HepG2 (cell line): ENCODE results near the gene MGAT5. TPM values are rescaled to one million over a fixed set of nuclear protein-coding genes. Genes with fewer than 3 reads are reported as not detected.

ENCODE experiments used
- ATAC-seq: fragments of 200-7000 bp; cut with Tn5 transposase; 3 replicates; pipeline ENCODE4 v1.9.1; 2020; ENCODE audit warnings: mild to moderate bottlenecking, moderate library complexity
- BruUV-seq: library from RNA; stranded (reverse); fragments of 400-500 nt; replicated peaks from 2 replicates; lab custom pipeline; 2021; lab: Mats Ljungman, UMichigan
- CTCF ChIA-PET: fragments of 300-600 bp; formaldehyde crosslinking; extraction: SDS; loops from one replicate; lab custom pipeline; 2021; ENCODE audit warnings: low total read pairs, inconsistent platforms, low intra/inter-chr PET ratio; lab: Yijun Ruan, JAX
- POLR2A ChIA-PET: fragments of 350-600 bp; sonication (Branson Sonifier 250); formaldehyde crosslinking; loops from one replicate; lab custom pipeline; 2020; ENCODE audit warnings: antibody characterized with exemption, inconsistent platforms; lab: Yijun Ruan, JAX
- DNase-seq: peaks from one replicate; pipeline ENCODE4 v3.0.0-alpha.2; 2015; ENCODE audit warnings: low spot score
- FAIRE-seq: peaks from 3 replicates; lab custom pipeline; 2011; peaks lifted over from hg19 to GRCh38; lab: Jason Lieb, UNC
- H2AFZ ChIP-seq: one replicate; pipeline ENCODE4 v1.6.1; 2011; ENCODE audit warnings: low read length, inconsistent platforms
- H3K27ac ChIP-seq: fragments of 300-600 bp; 3 replicates; pipeline ENCODE4 v1.8.0; 2011; ENCODE audit warnings: mixed run types, mild to moderate bottlenecking, mixed read lengths, low read length, inconsistent platforms; ENCODE audit not compliant: insufficient read depth; ENCODE audit errors: extremely low read length
- H3K27me3 ChIP-seq, 2 experiments: fragments of 200-600 bp in 1 of 2; 2 replicates in 1 of 2; 3 replicates in 1 of 2; pipeline versions ENCODE4 v1.6.0 to v1.8.0; 2011; ENCODE audit warnings: low read length in 2 of 2, mild to moderate bottlenecking in 2 of 2, moderate library complexity in 2 of 2, inconsistent platforms in 1 of 2; ENCODE audit not compliant: insufficient read depth in 2 of 2, control insufficient read depth in 1 of 2
- H3K36me3 ChIP-seq, 2 experiments: fragments of 200-600 bp in 1 of 2; replicated peaks in 1 of 2; 2 replicates in 1 of 2; 3 replicates in 1 of 2; pipeline versions ENCODE4 v1.5.1 to v1.8.0; 2011; ENCODE audit warnings: low read length in 2 of 2, inconsistent platforms in 1 of 2; ENCODE audit not compliant: insufficient read depth in 2 of 2, control insufficient read depth in 1 of 2
- H3K4me1 ChIP-seq: 2 replicates; pipeline ENCODE4 v1.5.1; 2012; ENCODE audit warnings: low read length, inconsistent platforms; ENCODE audit not compliant: insufficient read depth
- H3K4me2 ChIP-seq: 2 replicates; pipeline ENCODE4 v1.6.0; 2011; ENCODE audit warnings: low read depth, low read length, inconsistent platforms
- H3K4me3 ChIP-seq, 3 experiments: fragments of 200-600 bp in 1 of 3; sonication (generic), shearing (Covaris generic) in 1 of 3; replicated peaks in 1 of 3; 2 replicates each; pipeline ENCODE4 v1.5.1; 2011 to 2016; ENCODE audit warnings: low read length in 3 of 3, inconsistent platforms in 2 of 3, low read depth in 2 of 3, mild to moderate bottlenecking in 2 of 3, control low read depth in 1 of 3, mixed read lengths in 1 of 3; ENCODE audit not compliant: insufficient read depth in 1 of 3
- H3K79me2 ChIP-seq: one replicate; pipeline ENCODE4 v1.6.1; 2011; ENCODE audit warnings: low read length, inconsistent platforms; ENCODE audit not compliant: insufficient read depth
- H3K9ac ChIP-seq: 2 replicates; pipeline ENCODE4 v1.6.0; 2011; ENCODE audit warnings: mild to moderate bottlenecking, low read depth, low read length, inconsistent platforms; ENCODE audit not compliant: insufficient read depth
- H3K9me3 ChIP-seq: 2 replicates; pipeline ENCODE4 v1.5.1; 2012; ENCODE audit warnings: mild to moderate bottlenecking, low read length
- H4K20me1 ChIP-seq: 2 replicates; pipeline ENCODE4 v1.6.0; 2011; ENCODE audit warnings: inconsistent platforms, mild to moderate bottlenecking, low read length, moderate library complexity; ENCODE audit not compliant: insufficient read depth
- ARID4A ChIP-seq: sonication (generic); formaldehyde crosslinking; IDR thresholded peaks from 2 replicates; pipeline ENCODE4 v1.5.0; 2020; ENCODE audit warnings: mild to moderate bottlenecking, missing genetic modification reagents, borderline replicate concordance
- ARNT ChIP-seq: fragments of 450-650 bp; IDR thresholded peaks from 2 replicates; pipeline ENCODE4 v1.6.1; 2017
- ATF4 ChIP-seq, 2 experiments: fragments of 450-650 bp in 1 of 2; sonication (generic) in 1 of 2; formaldehyde crosslinking; IDR thresholded peaks; 2 replicates each; pipeline versions ENCODE4 v1.5.0 to v1.8.0; 2020 to 2022; ENCODE audit warnings: mild to moderate bottlenecking in 1 of 2, missing genetic modification reagents in 1 of 2
- CBX2 ChIP-seq, 2 experiments: fragments of 200-600 bp in 1 of 2; sonication (generic); formaldehyde crosslinking in 1 of 2; IDR thresholded peaks; 2 replicates each; pipeline versions ENCODE4 v1.7.0 to v1.8.1; 2018 to 2022; ENCODE audit warnings: low read depth in 2 of 2, low read length in 1 of 2, mild to moderate bottlenecking in 1 of 2, missing genetic modification reagents in 1 of 2
- IRF1 ChIP-seq: sonication (generic); formaldehyde crosslinking; IDR thresholded peaks from 2 replicates; pipeline ENCODE4 v1.4.0; 2020; ENCODE audit warnings: low read depth, mild to moderate bottlenecking, missing genetic modification reagents
- KDM5A ChIP-seq: fragments of 200-600 bp; sonication (generic); IDR thresholded peaks from 2 replicates; pipeline ENCODE4 v1.7.0; 2018; ENCODE audit warnings: antibody characterized with exemption, mild to moderate bottlenecking, low read length, borderline replicate concordance
- KLF16 ChIP-seq, 2 experiments: sonication (generic) in 1 of 2; formaldehyde crosslinking in 1 of 2; IDR thresholded peaks; 2 replicates each; pipeline versions ENCODE4 v1.6.1 to v1.8.0; 2016 to 2023; ENCODE audit warnings: missing genetic modification reagents in 2 of 2, missing compliant biosample characterization in 1 of 2
- MTF2 ChIP-seq: sonication (generic); formaldehyde crosslinking; IDR thresholded peaks from 2 replicates; pipeline ENCODE4 v1.5.0; 2020; ENCODE audit warnings: missing genetic modification reagents, borderline replicate concordance
- NCOA5 ChIP-seq: sonication (generic); formaldehyde crosslinking; IDR thresholded peaks from 2 replicates; pipeline ENCODE4 v1.4.0; 2020; ENCODE audit warnings: missing genetic modification reagents
- PAWR ChIP-seq: sonication (generic); formaldehyde crosslinking; IDR thresholded peaks from 2 replicates; pipeline ENCODE4 v1.4.0; 2020; ENCODE audit warnings: missing genetic modification reagents, mild to moderate bottlenecking, borderline replicate concordance
- REXO4 ChIP-seq: sonication (generic); formaldehyde crosslinking; IDR thresholded peaks from 2 replicates; pipeline ENCODE4 v1.8.0; 2022; ENCODE audit warnings: missing genetic modification reagents, mild to moderate bottlenecking, borderline replicate concordance
- SATB2 ChIP-seq: sonication (generic); formaldehyde crosslinking; IDR thresholded peaks from 2 replicates; pipeline ENCODE4 v1.5.0; 2020; ENCODE audit warnings: missing genetic modification reagents
- ZIK1 ChIP-seq: sonication (generic); formaldehyde crosslinking; IDR thresholded peaks from 2 replicates; pipeline ENCODE4 v1.5.0; 2020; ENCODE audit warnings: mild to moderate bottlenecking, low read depth, missing genetic modification reagents, borderline replicate concordance
- ZNF264 ChIP-seq: sonication (generic); formaldehyde crosslinking; IDR thresholded peaks from 2 replicates; pipeline ENCODE4 v1.4.0; 2020; ENCODE audit warnings: missing genetic modification reagents
- ZNF766 ChIP-seq: sonication (generic); formaldehyde crosslinking; IDR thresholded peaks from 2 replicates; pipeline ENCODE4 v1.5.0; 2020; ENCODE audit warnings: missing genetic modification reagents, borderline replicate concordance
- ZSCAN29 ChIP-seq: sonication (generic); formaldehyde crosslinking; conservative IDR thresholded peaks from 2 replicates; pipeline ENCODE4 v1.4.0; 2020; ENCODE audit warnings: mild to moderate bottlenecking, missing genetic modification reagents
- ZSCAN30 ChIP-seq: sonication (generic); formaldehyde crosslinking; IDR thresholded peaks from 2 replicates; pipeline ENCODE4 v1.5.0; 2020; ENCODE audit warnings: mild to moderate bottlenecking, missing genetic modification reagents
- WGBS: methylation state at CpG from one replicate; pipeline ENCODE4 v1.1.6; 2017; ENCODE audit warnings: low lambda C conversion rate; 5-methylcytosine and 5-hydroxymethylcytosine counted together
- in situ Hi-C: cut with HindIII; loops from 2 replicates; pipeline ENCODE4 v1.10.0; 2017; ENCODE audit warnings: low pct_unique_long_range_greater_than_20kb; ENCODE audit not compliant: extremely low pct_ligation_motif_present
- intact Hi-C: fragments of 100-400 bp; cut with micrococcal nuclease; formaldehyde crosslinking; loops from one replicate; pipeline ENCODE4 v1.10.0; 2022; ENCODE audit not compliant: unreplicated experiment
- polyA plus RNA-seq, 8 experiments: library from polyadenylated mRNA; depleted of rRNA in 3 of 8; stranded (reverse) in 7 of 8; unstranded in 1 of 8; fragments of >200 nt; fragmentation: Illumina TruSeq in 4 of 8; extraction: Trizol in 4 of 8; gene quantifications; 2 replicates each; pipeline versions ENCODE4 v1.2.1 to v1.2.3, GENCODE V29; 2011 to 2016; ENCODE audit warnings: low read depth in 4 of 8, missing spikeins in 1 of 8, mixed read lengths in 1 of 8; ENCODE audit not compliant: insufficient read depth in 1 of 8
- total RNA-seq, 5 experiments: library from RNA; depleted of rRNA; stranded (reverse); fragments of >200 nt; fragmentation: Illumina TruSeq; extraction: Trizol; gene quantifications; 2 replicates each; pipeline ENCODE4 v1.2.3, GENCODE V29; 2016; ENCODE audit warnings: low read depth in 1 of 5

MGAT5 gene
- total and polyA plus RNA-seq, 2 of the 13 experiments (the other 11 are each of a cell fraction or from before 2014, with no cell fraction given) = 33.1 to 60.2 TPM

- TF ChIP-seq NCOA5 (CRISPR knock-in tag) = no peak
- TF ChIP-seq ATF4 (CRISPR knock-in tag; IDR thresholded peaks at IDR 0.05) = no peak
- TF ChIP-seq REXO4 (CRISPR knock-in tag) = no peak
Observed at GRCh38 chr2:134370655-134371445, 117.0 kb downstream of the MGAT5 start (continued).

GRCh38 chr2:134372141-134372540, 118.3 kb downstream of the MGAT5 start:
- Histone ChIP-seq H3K79me2 (no peaks in the 10 kb centered on the region), H3K4me1 (peaks cover 32% of the 10 kb centered on the region), H3K27me3 (no peaks in the 10 kb centered on the region), H3K36me3 (peaks cover 8 to 28% of the 10 kb centered on the region in 2 experiments; a peak in 4 of 5 replicates), H3K9me3 (no peaks in the 10 kb centered on the region), H3K27ac (no peak overlapping the region), H3K4me3 (no peak overlapping the region), H2AFZ (no peak overlapping the region), H4K20me1 (no peaks in the 10 kb centered on the region), H3K4me2 (no peak overlapping the region), H3K9ac (no peak overlapping the region)
- FAIRE-seq (no peak), DNase-seq (no peak), ATAC-seq (no peak)
- WGBS = 97% methylated on average over 5 of the region's 5 CpGs
- in situ Hi-C loops = no loop called here
- POLR2A ChIA-PET = no interaction called here
- no TSS peak for BruUV-seq
- intact Hi-C loops = no loop called here
- CTCF ChIA-PET = no interaction called here
- TF ChIP-seq CBX2 (IDR thresholded peaks at IDR 0.05; ENCODE audit: low read depth, low read length) = no peak
- no peak for TF ChIP-seq CBX2 (CRISPR knock-in tag; IDR thresholded peaks at IDR 0.05; ENCODE audit: low read depth)
- TF ChIP-seq ZNF264 = no peak
- TF ChIP-seq KLF16 (CRISPR knock-in tag; IDR thresholded peaks at IDR 0.05) = no peak
- no peak for TF ChIP-seq ARID4A (CRISPR knock-in tag)
- no peak for TF ChIP-seq ZSCAN29 (CRISPR knock-in tag)
- TF ChIP-seq SATB2 (CRISPR knock-in tag) = no peak
- TF ChIP-seq IRF1 = no peak
- no peak for TF ChIP-seq PAWR (CRISPR knock-in tag)
- no peak for TF ChIP-seq ZNF766
- TF ChIP-seq KDM5A = no peak
- no peak for TF ChIP-seq ARNT
- no peak for TF ChIP-seq ZIK1 (CRISPR knock-in tag)
- no peak for TF ChIP-seq MTF2 (CRISPR knock-in tag)
- no peak for TF ChIP-seq ZSCAN30
